Esophagus squamous epithelium (tissue), 4 donors: ENCODE results near the gene EFNB1.

Source experiments
- CTCF ChIP-seq, 6 experiments: fragments of 450-650 bp in 4 of 6; fragments of 200-600 bp in 2 of 6; sonication (generic) in 2 of 6; IDR thresholded peaks; one replicate each; pipeline ENCODE4 v1.5.1; 2016 to 2019; ENCODE audit warnings: antibody characterized with exemption in 6 of 6, mild to moderate bottlenecking in 4 of 6, moderate library complexity in 4 of 6
- POLR2A ChIP-seq, 4 donors: fragments of 450-650 bp; IDR thresholded peaks; one replicate each; pipeline ENCODE4 v1.6.1; 2017; ENCODE audit warnings: antibody characterized with exemption in 4 of 4, mild to moderate bottlenecking in 4 of 4, moderate library complexity in 3 of 4

GRCh38 chrX:68808686-68809357 lies 20.0 kb upstream of the EFNB1 start:
- TF ChIP-seq CTCF (IDR thresholded peaks at IDR 0.05) (peak in 1 of 6 experiments; percentile 11), POLR2A (IDR thresholded peaks at IDR 0.05) (no peak)
